PC-9 (cell line): Measurements from ENCODE around the gene PCDH1. TPM values are rescaled to one million over a fixed set of nuclear protein-coding genes. Genes with fewer than 3 reads are reported as not detected.

Experiments
- BruUV-seq: library from RNA; stranded (reverse); fragments of 400-500 nt; replicated peaks from 2 replicates; lab custom pipeline; 2021; lab: Mats Ljungman, UMichigan
- CTCF ChIA-PET: fragments of 300-600 bp; sonication (Branson Sonifier 250); formaldehyde crosslinking; loops from one replicate; lab custom pipeline; 2022; ENCODE audit warnings: antibody characterized with exemption; lab: Charles Lee
- POLR2A ChIA-PET: fragments of 300-600 bp; sonication (Branson Sonifier 250); formaldehyde crosslinking; loops from one replicate; lab custom pipeline; 2022; ENCODE audit warnings: antibody characterized with exemption; ENCODE audit not compliant: unreplicated experiment; lab: Charles Lee
- DNase-seq, 2 experiments: peaks; one replicate each; pipeline versions ENCODE4 v3.0.0 to v3.0.0-alpha.2; 2015 to 2022; ENCODE audit warnings: mixed read lengths in 1 of 2
- H2AFZ ChIP-seq: fragments of 200-600 bp; sonication (generic); 2 replicates; pipeline ENCODE4 v1.8.1; 2017; ENCODE audit warnings: antibody characterized with exemption
- H3F3A ChIP-seq: fragments of 200-600 bp; sonication (generic); 2 replicates; pipeline ENCODE4 v1.8.1; 2017; ENCODE audit warnings: antibody characterized with exemption, mild to moderate bottlenecking, low read depth; ENCODE audit not compliant: insufficient read depth
- H3K27ac ChIP-seq: fragments of 200-600 bp; sonication (generic); 2 replicates; pipeline ENCODE4 v1.6.1; 2016; ENCODE audit warnings: mixed run types
- H3K27me3 ChIP-seq: fragments of 200-600 bp; sonication (generic); 2 replicates; pipeline ENCODE4 v1.6.1; 2016; ENCODE audit warnings: low read depth, mixed run types; ENCODE audit not compliant: insufficient read depth
- H3K36me3 ChIP-seq: fragments of 200-600 bp; sonication (generic); 2 replicates; pipeline ENCODE4 v1.6.1; 2016; ENCODE audit warnings: low read depth, mixed run types
- H3K4me1 ChIP-seq: fragments of 200-600 bp; sonication (generic); replicated peaks from 2 replicates; pipeline ENCODE4 v1.6.1; 2016; ENCODE audit warnings: mixed run types; ENCODE audit not compliant: insufficient read depth
- H3K4me2 ChIP-seq: fragments of 200-600 bp; sonication (generic); 2 replicates; pipeline ENCODE4 v1.6.1; 2017; ENCODE audit warnings: mixed run types
- H3K4me3 ChIP-seq: fragments of 200-600 bp; sonication (generic); 2 replicates; pipeline ENCODE4 v1.6.1; 2016; ENCODE audit warnings: mixed run types
- H3K79me2 ChIP-seq: fragments of 200-600 bp; sonication (generic); 2 replicates; pipeline ENCODE4 v1.6.1; 2017; ENCODE audit warnings: low read depth, mixed run types
- H3K9me2 ChIP-seq: fragments of 200-600 bp; sonication (generic); 2 replicates; pipeline ENCODE4 v1.8.1; 2017; ENCODE audit warnings: mild to moderate bottlenecking; ENCODE audit not compliant: insufficient read depth
- H3K9me3 ChIP-seq: fragments of 200-600 bp; sonication (generic); 2 replicates; pipeline ENCODE4 v1.8.1; 2016; ENCODE audit warnings: low read depth; ENCODE audit not compliant: insufficient read depth
- H4K20me1 ChIP-seq: fragments of 200-600 bp; sonication (generic); 2 replicates; pipeline ENCODE4 v1.8.1; 2017; ENCODE audit not compliant: insufficient read depth
- EZH2 ChIP-seq: fragments of 200-600 bp; sonication (generic); IDR thresholded peaks from 2 replicates; pipeline ENCODE4 v1.8.0; 2017; ENCODE audit warnings: antibody characterized with exemption, low read depth
- intact Hi-C: fragments of 100-400 bp; cut with micrococcal nuclease; formaldehyde crosslinking; loops from one replicate; pipeline ENCODE4 v1.10.0; 2022; ENCODE audit not compliant: unreplicated experiment
- total RNA-seq: library from RNA; stranded (reverse); gene quantifications from 2 replicates; pipeline ENCODE4 v1.2.3, GENCODE V29; 2021
- TF ChIP-seq, protein P1 (sequence below): fragments of 200-600 bp; sonication (generic); conservative IDR thresholded peaks from 2 replicates; pipeline ENCODE4 v1.6.1; 2017; ENCODE audit warnings: mixed run types, antibody characterized with exemption, mild to moderate bottlenecking, moderate library complexity

The PCDH1 gene
- total RNA-seq, 1 experiment from 2014 or later = 88.5 TPM

DNA sequence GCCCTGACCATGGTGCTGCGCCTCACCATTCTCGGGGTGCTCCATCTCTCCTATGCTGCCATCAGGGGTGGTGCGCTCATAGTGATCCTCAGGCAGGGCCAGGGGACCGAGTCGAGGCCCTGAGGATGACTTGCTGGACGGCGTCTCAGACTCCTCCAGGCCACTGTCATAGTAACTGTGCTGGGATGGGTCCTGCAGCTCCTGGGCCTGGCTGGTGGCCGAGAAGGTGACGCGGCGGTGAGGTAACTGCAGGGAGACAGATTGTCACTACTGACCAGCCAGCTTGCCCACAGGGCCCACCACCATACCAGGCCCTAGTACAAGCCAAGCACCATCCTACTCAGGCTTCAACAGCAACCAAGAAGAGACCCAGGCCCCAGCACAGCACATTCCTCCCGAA is 21.0 kb downstream of the PCDH1 start:
- no peak for TF ChIP-seq EZH2
- TF ChIP-seq, protein P1, sequence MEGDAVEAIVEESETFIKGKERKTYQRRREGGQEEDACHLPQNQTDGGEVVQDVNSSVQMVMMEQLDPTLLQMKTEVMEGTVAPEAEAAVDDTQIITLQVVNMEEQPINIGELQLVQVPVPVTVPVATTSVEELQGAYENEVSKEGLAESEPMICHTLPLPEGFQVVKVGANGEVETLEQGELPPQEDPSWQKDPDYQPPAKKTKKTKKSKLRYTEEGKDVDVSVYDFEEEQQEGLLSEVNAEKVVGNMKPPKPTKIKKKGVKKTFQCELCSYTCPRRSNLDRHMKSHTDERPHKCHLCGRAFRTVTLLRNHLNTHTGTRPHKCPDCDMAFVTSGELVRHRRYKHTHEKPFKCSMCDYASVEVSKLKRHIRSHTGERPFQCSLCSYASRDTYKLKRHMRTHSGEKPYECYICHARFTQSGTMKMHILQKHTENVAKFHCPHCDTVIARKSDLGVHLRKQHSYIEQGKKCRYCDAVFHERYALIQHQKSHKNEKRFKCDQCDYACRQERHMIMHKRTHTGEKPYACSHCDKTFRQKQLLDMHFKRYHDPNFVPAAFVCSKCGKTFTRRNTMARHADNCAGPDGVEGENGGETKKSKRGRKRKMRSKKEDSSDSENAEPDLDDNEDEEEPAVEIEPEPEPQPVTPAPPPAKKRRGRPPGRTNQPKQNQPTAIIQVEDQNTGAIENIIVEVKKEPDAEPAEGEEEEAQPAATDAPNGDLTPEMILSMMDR = no peak
- Histone ChIP-seq H3K4me3 (no peak overlapping the region), H3K27me3 (no peaks in the 10 kb centered on the region), H3K9me3 (no peaks in the 10 kb centered on the region), H3K4me2 (no peak overlapping the region), H3K9me2 (no peaks in the 10 kb centered on the region), H3K27ac (no peak overlapping the region), H3K79me2 (peaks cover 5% of the 10 kb centered on the region), H2AFZ (no peak overlapping the region), H4K20me1 (no peaks in the 10 kb centered on the region; the same call in 1 of the 2 replicates), H3K4me1 (0 out of 2 replicates have a peak, but pooled peaks cover 5% of the 10 kb centered on the region), H3F3A (peaks cover 24% of the 10 kb centered on the region; the same call in 1 of the 2 replicates), H3K36me3 (peaks cover 4% of the 10 kb centered on the region; the same call in 1 of the 2 replicates)
- intact Hi-C loops = no loop called here
- BruUV-seq = no TSS peak
- no peak for DNase-seq
- ChIA-PET POLR2A (interaction anchor here (0.6 kb wide), 1 partner anchor 367 kb away, joined by 3 read pairs; no protein-coding TSS in a partner anchor), CTCF (no interaction called here)

DNA sequence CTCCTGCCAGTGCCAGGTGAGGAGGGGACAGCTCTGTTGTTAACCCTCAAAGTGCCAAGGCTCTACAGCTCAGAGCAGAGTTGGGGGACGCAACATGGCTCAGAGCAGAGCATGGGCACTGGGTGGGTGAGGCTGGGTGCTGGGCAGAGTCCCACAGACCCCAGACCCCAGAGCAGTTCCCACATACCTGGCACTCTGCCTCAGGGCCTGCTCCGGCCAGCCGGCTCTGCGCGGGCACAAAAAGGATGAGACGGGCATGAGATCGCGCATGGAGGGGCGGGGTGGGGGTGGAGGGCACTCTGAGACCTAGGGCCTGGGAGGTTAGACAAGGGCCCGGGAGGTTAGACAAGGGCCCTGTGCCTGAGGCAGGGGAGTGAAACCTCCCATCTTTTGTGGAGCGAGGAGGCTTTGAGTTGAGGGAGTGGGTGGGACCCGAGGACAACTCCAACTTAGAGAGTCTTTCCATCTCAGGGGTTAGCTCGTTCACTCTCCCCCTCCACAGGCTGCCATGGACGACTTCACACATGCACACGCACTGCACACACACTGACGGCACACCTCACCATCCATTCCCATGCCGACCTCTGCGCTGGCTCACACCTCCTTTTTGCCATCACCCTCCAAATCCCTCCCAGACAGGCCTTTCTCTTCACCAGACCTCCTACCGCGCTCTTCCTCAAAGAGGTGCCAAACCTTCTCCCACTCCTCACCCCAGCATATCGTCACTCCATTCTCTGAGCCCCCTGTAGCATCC is 22.0 kb downstream of the PCDH1 start:
- Histone ChIP-seq H3K9me3 (no peaks in the 10 kb centered on the region), H3F3A (peaks cover 21% of the 10 kb centered on the region; the same call in 1 of the 2 replicates), H3K4me2 (no peak overlapping the region), H3K9me2 (no peaks in the 10 kb centered on the region), H3K4me3 (no peak overlapping the region), H3K27me3 (no peaks in the 10 kb centered on the region), H2AFZ (no peak overlapping the region), H3K27ac (no peak overlapping the region), H3K36me3 (0 out of 2 replicates have a peak, but pooled peaks cover 2% of the 10 kb centered on the region), H3K4me1 (peaks cover 9% of the 10 kb centered on the region), H3K79me2 (peaks cover 4% of the 10 kb centered on the region; the same call in 1 of the 2 replicates), H4K20me1 (no peaks in the 10 kb centered on the region; the same call in 1 of the 2 replicates)
- intact Hi-C loops = no loop called here
- no peak for DNase-seq
- BruUV-seq = no TSS peak
- CTCF ChIA-PET = no interaction called here
- POLR2A ChIA-PET = no interaction called here
- no peak for TF ChIP-seq EZH2
- TF ChIP-seq, protein P1 = no peak

DNA sequence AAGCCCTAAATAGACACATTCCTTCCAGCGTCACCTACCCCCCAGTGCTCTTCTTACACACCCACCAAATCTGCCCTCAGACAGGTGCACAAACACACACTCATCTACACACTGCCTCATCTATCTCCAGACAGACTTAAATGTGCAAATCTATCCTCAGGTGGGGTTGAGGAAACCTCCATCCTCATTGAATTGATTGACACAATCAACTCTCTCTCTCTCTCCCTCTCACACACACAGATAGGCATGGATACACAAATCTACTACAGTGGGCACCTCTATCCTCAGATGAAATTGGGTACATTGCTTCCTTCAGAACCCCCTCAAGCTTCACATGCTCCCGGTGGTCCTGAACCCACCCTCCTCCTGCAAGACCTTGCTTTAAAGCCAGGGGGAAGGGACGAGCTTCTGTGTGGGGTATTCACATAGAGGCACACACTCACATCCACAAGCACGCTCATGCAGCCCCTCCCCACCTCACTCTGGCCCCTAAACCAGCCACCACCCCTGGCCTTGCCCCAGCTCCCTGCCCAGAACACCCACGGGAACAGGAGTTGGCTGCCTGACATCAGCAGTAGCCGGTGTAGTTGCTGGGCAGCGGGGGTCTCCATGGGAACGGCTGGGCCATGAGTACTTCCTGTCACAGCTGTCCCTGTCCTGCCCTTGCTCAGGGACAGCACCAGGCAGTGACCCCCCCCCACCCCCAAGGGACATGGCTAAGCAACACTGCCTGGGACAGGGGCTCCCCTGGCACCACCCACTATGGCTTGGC is 22.8 kb downstream of the PCDH1 start:
- Histone ChIP-seq H3K9me2 (no peaks in the 10 kb centered on the region), H3K79me2 (peaks cover 4% of the 10 kb centered on the region; the same call in 1 of the 2 replicates), H4K20me1 (no peaks in the 10 kb centered on the region; the same call in 1 of the 2 replicates), H3K4me3 (no peak overlapping the region), H3K9me3 (no peaks in the 10 kb centered on the region), H2AFZ (no peak overlapping the region), H3F3A (peaks cover 16% of the 10 kb centered on the region; the same call in 1 of the 2 replicates), H3K27me3 (no peaks in the 10 kb centered on the region), H3K4me2 (no peak overlapping the region), H3K27ac (no peak overlapping the region), H3K36me3 (no peaks in the 10 kb centered on the region), H3K4me1 (peaks cover 16% of the 10 kb centered on the region)
- intact Hi-C loops = no loop called here
- ChIA-PET POLR2A (no interaction called here), CTCF (no interaction called here)
- no TSS peak for BruUV-seq
- no peak for TF ChIP-seq EZH2
- TF ChIP-seq, protein P1 = no peak
- DNase-seq = no peak
